ENCODE results near the gene ACRBP. TPM values are rescaled to one million over a fixed set of nuclear protein-coding genes. Genes with fewer than 3 reads are reported as not detected.

Gene ACRBP
- total RNA-seq, 2 experiments from 2014 or later = 4.4 to 9.4 TPM

DNA sequence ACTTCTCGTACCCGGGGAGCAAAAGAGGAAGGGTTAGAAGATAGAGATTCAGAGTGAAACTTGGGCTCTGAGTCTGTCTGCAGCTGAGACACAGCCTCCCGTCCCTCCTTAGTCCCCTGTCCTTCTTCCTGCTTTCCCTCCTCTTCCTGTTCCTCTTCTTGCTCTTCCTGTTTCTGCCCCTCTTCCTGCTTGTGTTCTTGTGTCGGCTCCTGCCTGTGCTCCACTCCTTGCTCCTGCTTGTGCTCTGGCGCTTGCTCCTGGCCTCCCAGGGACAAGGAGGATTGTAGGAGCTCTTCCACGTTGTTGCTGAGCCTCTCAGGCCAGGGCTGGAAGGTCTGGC lies 3.0 kb downstream of the ACRBP start:
- DNase-seq (ENCODE audit: low spot score) = peak; percentile 60
- no TSS peak for BruUV-seq (replicated peaks)
- peak overlapping the region; percentile 51 for H3K4me3 ChIP-seq (ENCODE audit: low read depth, low read length, poor library complexity, severe bottlenecking)
- H3K79me2 ChIP-seq (ENCODE audit: insufficient read depth, low read depth, low read length) = no peaks in the 10 kb centered on the region
- H3K36me3 ChIP-seq (ENCODE audit: insufficient read depth, low read length) = no peaks in the 10 kb centered on the region; the same call in none of the 2 replicates
- H3K4me2 ChIP-seq (ENCODE audit: low read length) = peak overlapping the region; percentile 78
- no peak for TF ChIP-seq EZH2phosphoT487 (IDR thresholded peaks at IDR 0.05; ENCODE audit: borderline replicate concordance, low read depth, low read length)
- H3K9me3 ChIP-seq (ENCODE audit: low read length) = no peaks in the 10 kb centered on the region
- peak overlapping the region; percentile 53 for H2AFZ ChIP-seq (ENCODE audit: low read length)
- POLR2A ChIA-PET = interaction anchor here (0.5 to 2.4 kb wide), 12 partner anchors 9 to 120 kb away, joined by 3 to 24 read pairs (median 4); partner anchors contain the start of genes COPS7A and LPAR5
- intact Hi-C loops (cut with micrococcal nuclease; ENCODE audit: unreplicated experiment) = no loop called here
- H3K4me1 ChIP-seq (ENCODE audit: insufficient read depth, low read length, poor library complexity, severe bottlenecking) = peaks cover 42% of the 10 kb centered on the region
- H3K9me2 ChIP-seq (ENCODE audit: insufficient read depth, low read length) = no peaks in the 10 kb centered on the region
- H4K20me1 ChIP-seq (ENCODE audit: insufficient read depth, low read length) = no peaks in the 10 kb centered on the region
- CTCF ChIA-PET (ENCODE audit: unreplicated experiment) = interaction anchor here (0.6 to 1.9 kb wide), 6 partner anchors 9 to 176 kb away, joined by 3 to 7 read pairs (median 4); partner anchors contain the start of gene LPAR5
- H3K27ac ChIP-seq (ENCODE audit: low read depth, low read length, poor library complexity, severe bottlenecking) = peak overlapping the region; percentile 83

DNA sequence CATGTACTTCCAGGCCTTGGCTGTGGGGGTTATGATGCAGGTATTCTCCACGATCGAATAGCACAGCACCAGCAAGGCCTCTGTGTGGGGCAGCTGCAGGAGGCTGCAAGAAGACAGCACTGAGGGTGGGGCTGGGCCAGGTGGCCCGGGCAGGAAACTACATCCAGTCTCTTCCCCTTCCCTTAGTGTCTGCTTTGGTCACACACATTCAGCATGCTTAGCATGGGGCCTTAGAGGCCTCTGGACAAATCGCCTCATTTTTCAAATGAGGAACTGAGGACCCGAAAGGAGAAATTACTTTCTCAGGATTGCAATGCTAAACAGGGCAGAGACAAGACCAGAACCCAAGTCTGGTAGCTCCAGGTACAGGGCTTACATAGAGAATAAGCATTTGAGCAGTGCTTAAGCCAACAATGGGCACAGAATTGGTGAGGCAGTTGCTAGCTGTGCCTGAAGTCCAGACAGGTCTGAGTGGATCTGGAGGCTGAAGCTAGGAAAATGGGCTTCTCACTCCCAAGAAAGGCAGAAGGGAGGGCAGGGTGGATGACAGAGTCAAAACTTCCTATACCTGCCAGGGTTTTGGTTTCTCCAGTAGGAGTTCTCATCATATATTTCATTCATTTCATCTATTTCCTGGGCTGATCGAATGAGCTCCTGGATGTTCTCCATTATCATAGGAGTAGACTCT lies 3.5 kb downstream of the ACRBP start:
- intact Hi-C loops (cut with micrococcal nuclease; ENCODE audit: unreplicated experiment) = no loop called here
- H3K27ac ChIP-seq (ENCODE audit: low read depth, low read length, poor library complexity, severe bottlenecking) = peak overlapping the region; percentile 83
- ChIA-PET POLR2A (interaction anchor here (0.5 to 2.4 kb wide), 11 partner anchors 9 to 120 kb away, joined by 3 to 24 read pairs (median 4); partner anchors contain the start of genes COPS7A and LPAR5), CTCF (ENCODE audit: unreplicated experiment) (interaction anchor here (0.8 to 1.9 kb wide), 5 partner anchors 8 to 55 kb away, joined by 3 to 7 read pairs (median 4); partner anchors contain the start of gene LPAR5)
- no peaks in the 10 kb centered on the region for H4K20me1 ChIP-seq (ENCODE audit: insufficient read depth, low read length)
- H3K79me2 ChIP-seq (ENCODE audit: insufficient read depth, low read depth, low read length) = no peaks in the 10 kb centered on the region
- no peaks in the 10 kb centered on the region for H3K9me2 ChIP-seq (ENCODE audit: insufficient read depth, low read length)
- H3K9me3 ChIP-seq (ENCODE audit: low read length) = no peaks in the 10 kb centered on the region
- peak overlapping the region; percentile 51 for H3K4me3 ChIP-seq (ENCODE audit: low read depth, low read length, poor library complexity, severe bottlenecking)
- H3K4me1 ChIP-seq (ENCODE audit: insufficient read depth, low read length, poor library complexity, severe bottlenecking) = peaks cover 47% of the 10 kb centered on the region
- H3K36me3 ChIP-seq (ENCODE audit: insufficient read depth, low read length) = no peaks in the 10 kb centered on the region; the same call in none of the 2 replicates
- H2AFZ ChIP-seq (ENCODE audit: low read length) = peak overlapping the region; percentile 53
- no TSS peak for BruUV-seq (replicated peaks)
- H3K4me2 ChIP-seq (ENCODE audit: low read length) = peak overlapping the region; percentile 78
- DNase-seq (ENCODE audit: low spot score) = peak; percentile 73
- TF ChIP-seq, protein P1, sequence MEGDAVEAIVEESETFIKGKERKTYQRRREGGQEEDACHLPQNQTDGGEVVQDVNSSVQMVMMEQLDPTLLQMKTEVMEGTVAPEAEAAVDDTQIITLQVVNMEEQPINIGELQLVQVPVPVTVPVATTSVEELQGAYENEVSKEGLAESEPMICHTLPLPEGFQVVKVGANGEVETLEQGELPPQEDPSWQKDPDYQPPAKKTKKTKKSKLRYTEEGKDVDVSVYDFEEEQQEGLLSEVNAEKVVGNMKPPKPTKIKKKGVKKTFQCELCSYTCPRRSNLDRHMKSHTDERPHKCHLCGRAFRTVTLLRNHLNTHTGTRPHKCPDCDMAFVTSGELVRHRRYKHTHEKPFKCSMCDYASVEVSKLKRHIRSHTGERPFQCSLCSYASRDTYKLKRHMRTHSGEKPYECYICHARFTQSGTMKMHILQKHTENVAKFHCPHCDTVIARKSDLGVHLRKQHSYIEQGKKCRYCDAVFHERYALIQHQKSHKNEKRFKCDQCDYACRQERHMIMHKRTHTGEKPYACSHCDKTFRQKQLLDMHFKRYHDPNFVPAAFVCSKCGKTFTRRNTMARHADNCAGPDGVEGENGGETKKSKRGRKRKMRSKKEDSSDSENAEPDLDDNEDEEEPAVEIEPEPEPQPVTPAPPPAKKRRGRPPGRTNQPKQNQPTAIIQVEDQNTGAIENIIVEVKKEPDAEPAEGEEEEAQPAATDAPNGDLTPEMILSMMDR (conservative IDR thresholded peaks at IDR 0.05; ENCODE audit: low read length) = no peak
- no peak for TF ChIP-seq EZH2phosphoT487 (IDR thresholded peaks at IDR 0.05; ENCODE audit: borderline replicate concordance, low read depth, low read length)

DNA sequence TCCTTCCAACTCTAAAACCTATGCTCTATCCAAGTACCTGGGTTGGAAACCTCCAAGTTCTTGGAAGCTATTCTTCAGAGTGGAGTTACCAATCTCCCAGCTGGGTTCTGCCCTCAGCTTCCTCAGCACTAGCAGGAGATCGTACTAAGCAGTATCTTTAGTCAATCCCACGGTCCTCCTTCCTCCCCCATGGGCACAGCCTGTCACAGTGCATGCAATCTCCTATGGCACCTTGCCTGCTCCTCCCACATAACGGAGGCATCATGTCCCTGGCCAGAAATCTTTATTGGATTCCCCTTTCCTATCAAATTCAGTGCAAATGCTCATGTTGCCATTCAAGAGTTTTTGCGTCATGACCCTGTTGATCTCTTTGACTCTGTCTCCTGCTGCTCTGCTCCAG lies 6.1 kb downstream of the ACRBP start:
- TF ChIP-seq, protein P1 (conservative IDR thresholded peaks at IDR 0.05; ENCODE audit: low read length) = no peak
- no peak for TF ChIP-seq EZH2phosphoT487 (IDR thresholded peaks at IDR 0.05; ENCODE audit: borderline replicate concordance, low read depth, low read length)
- Histone ChIP-seq H4K20me1 (ENCODE audit: insufficient read depth, low read length) (no peaks in the 10 kb centered on the region), H3K9me3 (ENCODE audit: low read length) (no peaks in the 10 kb centered on the region), H3K79me2 (ENCODE audit: insufficient read depth, low read depth, low read length) (no peaks in the 10 kb centered on the region), H2AFZ (ENCODE audit: low read length) (no peak overlapping the region), H3K27ac (ENCODE audit: low read depth, low read length, poor library complexity, severe bottlenecking) (no peak overlapping the region), H3K36me3 (ENCODE audit: insufficient read depth, low read length) (no peaks in the 10 kb centered on the region), H3K4me2 (ENCODE audit: low read length) (no peak overlapping the region), H3K9me2 (ENCODE audit: insufficient read depth, low read length) (no peaks in the 10 kb centered on the region), H3K4me3 (ENCODE audit: low read depth, low read length, poor library complexity, severe bottlenecking) (no peak overlapping the region), H3K4me1 (ENCODE audit: insufficient read depth, low read length, poor library complexity, severe bottlenecking) (peaks cover 64% of the 10 kb centered on the region)
- BruUV-seq (replicated peaks) = no TSS peak
- no peak for DNase-seq (ENCODE audit: low spot score)
- ChIA-PET POLR2A (interaction anchor here (0.6 to 1.2 kb wide), 2 partner anchors 15 to 358 kb away, joined by 3 to 4 read pairs; no protein-coding TSS in a partner anchor), CTCF (ENCODE audit: unreplicated experiment) (no interaction called here)
- intact Hi-C loops (cut with micrococcal nuclease; ENCODE audit: unreplicated experiment) = no loop called here

Measured in OCI-LY7 (cell line).